OCI-LY1 (cell line): ENCODE results near the gene SMC3.

Experiments
- H2AFZ ChIP-seq: fragments of 200-600 bp; sonication (generic), shearing (Covaris generic); 2 replicates; pipeline ENCODE4 v1.6.0; 2014; ENCODE audit warnings: antibody characterized with exemption, mild to moderate bottlenecking, low read length
- H3F3A ChIP-seq: fragments of 200-600 bp; sonication (generic), shearing (Covaris generic); 2 replicates; pipeline ENCODE4 v1.6.0; 2014; ENCODE audit warnings: mild to moderate bottlenecking, antibody characterized with exemption, low read length, moderate library complexity; ENCODE audit not compliant: insufficient read depth
- H3K27ac ChIP-seq: fragments of 200-600 bp; sonication (generic); 2 replicates; pipeline ENCODE4 v1.5.1; 2014; ENCODE audit warnings: low read length, mixed run types, mild to moderate bottlenecking, low read depth; ENCODE audit not compliant: poor library complexity, severe bottlenecking
- H3K27me3 ChIP-seq: fragments of 200-600 bp; sonication (generic); 2 replicates; pipeline ENCODE4 v1.6.0; 2014; ENCODE audit warnings: antibody characterized with exemption, mild to moderate bottlenecking, low read length, moderate library complexity; ENCODE audit not compliant: insufficient read depth
- H3K36me3 ChIP-seq: fragments of 200-600 bp; sonication (generic); 2 replicates; pipeline ENCODE4 v1.6.1; 2014; ENCODE audit warnings: mild to moderate bottlenecking, antibody characterized with exemption, low read length, moderate library complexity, mixed read lengths; ENCODE audit not compliant: insufficient read depth
- H3K4me1 ChIP-seq: fragments of 200-600 bp; sonication (generic); 2 replicates; pipeline ENCODE4 v1.5.1; 2014; ENCODE audit warnings: mild to moderate bottlenecking, low read length, moderate library complexity; ENCODE audit not compliant: insufficient read depth, severe bottlenecking
- H3K4me2 ChIP-seq: fragments of 200-600 bp; sonication (generic), shearing (Covaris generic); 2 replicates; pipeline ENCODE4 v1.6.1; 2014; ENCODE audit warnings: low read length
- H3K4me3 ChIP-seq: fragments of 200-600 bp; sonication (generic); 2 replicates; pipeline ENCODE4 v1.5.1; 2014; ENCODE audit warnings: low read length, low read depth, mild to moderate bottlenecking, mixed read lengths; ENCODE audit not compliant: poor library complexity, severe bottlenecking
- H3K79me2 ChIP-seq: fragments of 200-600 bp; shearing (Covaris generic); 2 replicates; pipeline ENCODE4 v1.6.1; 2016; ENCODE audit warnings: mixed run types, low read length, mixed read lengths; ENCODE audit not compliant: insufficient read depth
- H3K9ac ChIP-seq: fragments of 200-600 bp; sonication (generic), shearing (Covaris generic); 2 replicates; pipeline ENCODE4 v1.6.1; 2014; ENCODE audit warnings: mild to moderate bottlenecking, low read length, mixed read lengths
- H3K9me2 ChIP-seq: fragments of 200-600 bp; sonication (generic), shearing (Covaris generic); 2 replicates; pipeline ENCODE4 v1.6.1; 2014; ENCODE audit warnings: low read depth, mild to moderate bottlenecking, low read length, mixed read lengths
- H3K9me3 ChIP-seq: fragments of 200-600 bp; shearing (Covaris generic); 2 replicates; pipeline ENCODE4 v1.6.1; 2014; ENCODE audit warnings: low read length, mixed read lengths
- H4K20me1 ChIP-seq: fragments of 200-600 bp; sonication (generic), shearing (Covaris generic); 2 replicates; pipeline ENCODE4 v1.6.0; 2016; ENCODE audit warnings: mild to moderate bottlenecking, low read length; ENCODE audit not compliant: insufficient read depth
- CTCF ChIP-seq: fragments of 200-600 bp; sonication (generic), shearing (Covaris generic); IDR thresholded peaks from 2 replicates; pipeline ENCODE4 v1.5.1; 2017; ENCODE audit warnings: mild to moderate bottlenecking, antibody characterized with exemption, low read length, moderate library complexity, mixed read lengths
- EZH2 ChIP-seq: fragments of 200-600 bp; sonication (generic), shearing (Covaris generic); IDR thresholded peaks from 2 replicates; pipeline ENCODE4 v1.8.0; 2017; ENCODE audit warnings: borderline replicate concordance, mixed run types, mild to moderate bottlenecking, antibody characterized with exemption, low read length, moderate library complexity, mixed read lengths

The SMC3 gene

GRCh38 chr10:110612629-110613028, 45.1 kb downstream of the SMC3 start:
- Histone ChIP-seq H3K9me3 (no peaks in the 10 kb centered on the region), H3F3A (peaks cover 6% of the 10 kb centered on the region; the same call in 1 of the 2 replicates), H3K27me3 (no peaks in the 10 kb centered on the region), H3K9me2 (no peaks in the 10 kb centered on the region), H3K27ac (peak overlapping the region; percentile 95), H3K4me1 (peaks cover 92% of the 10 kb centered on the region), H3K4me2 (peak overlapping the region; percentile 84), H3K4me3 (peak overlapping the region; percentile 71), H3K36me3 (peaks cover 41% of the 10 kb centered on the region), H2AFZ (no peak overlapping the region), H4K20me1 (no peaks in the 10 kb centered on the region), H3K9ac (peak overlapping the region; percentile 74), H3K79me2 (peaks cover 28% of the 10 kb centered on the region)
- TF ChIP-seq CTCF (no peak), EZH2 (no peak)

- H3K4me2 ChIP-seq: peak overlapping the region; percentile 84
- peaks cover 19% of the 10 kb centered on the region for H3K79me2 ChIP-seq
- H3K36me3 ChIP-seq: peaks cover 33% of the 10 kb centered on the region
- H3F3A ChIP-seq: peaks cover 6% of the 10 kb centered on the region; the same call in 1 of the 2 replicates
- TF ChIP-seq CTCF (no peak; the same call in 1 of the 2 replicates), EZH2 (no peak)
- no peaks in the 10 kb centered on the region for H4K20me1 ChIP-seq
- no peaks in the 10 kb centered on the region for H3K9me3 ChIP-seq
- peaks cover 93% of the 10 kb centered on the region for H3K4me1 ChIP-seq
- H3K9me2 ChIP-seq: no peaks in the 10 kb centered on the region
- H3K27ac ChIP-seq: peak overlapping the region; percentile 95
- peak overlapping the region; percentile 74 for H3K9ac ChIP-seq
- H2AFZ ChIP-seq: no peak overlapping the region
- H3K4me3 ChIP-seq: peak overlapping the region; percentile 71
- no peaks in the 10 kb centered on the region for H3K27me3 ChIP-seq
Observed at GRCh38 chr10:110613341-110613995, 46.0 kb downstream of the SMC3 start.

- Histone ChIP-seq H3K27ac (peak overlapping the region; percentile 95), H3F3A (peaks cover 6% of the 10 kb centered on the region; the same call in 1 of the 2 replicates), H3K4me1 (peaks cover 93% of the 10 kb centered on the region), H3K9me2 (no peaks in the 10 kb centered on the region), H3K9ac (peak overlapping the region; percentile 74), H3K4me3 (peak overlapping the region; percentile 71), H3K9me3 (no peaks in the 10 kb centered on the region), H2AFZ (no peak overlapping the region), H4K20me1 (no peaks in the 10 kb centered on the region), H3K27me3 (no peaks in the 10 kb centered on the region), H3K79me2 (peaks cover 15% of the 10 kb centered on the region), H3K36me3 (peaks cover 28% of the 10 kb centered on the region), H3K4me2 (peak overlapping the region; percentile 84)
- TF ChIP-seq EZH2 (no peak), CTCF (no peak)
Observed at GRCh38 chr10:110613996-110614495, 46.6 kb downstream of the SMC3 start.
